ENCODE data around the gene FAM107A. TPM values are rescaled to one million over a fixed set of nuclear protein-coding genes. Genes with fewer than 3 reads are reported as not detected.
A peak's percentile ranks its signal among the peaks of the same experiment; 100 is the strongest.

FAM107A gene
- total and polyA plus RNA-seq, 2 of the 13 experiments (the other 11 are each of a cell fraction or from before 2014, with no cell fraction given), result not detected

GRCh38 chr3:58535531-58536500 is 41.4 kb downstream of the FAM107A start (continued):
- TF ChIP-seq MTERF4 (CRISPR knock-in tag; IDR thresholded peaks at IDR 0.05) (no peak), MTF1 (CRISPR knock-in tag; IDR thresholded peaks at IDR 0.05) (no peak), FOXO4 (CRISPR knock-in tag; conservative IDR thresholded peaks at IDR 0.05) (no peak), ISL2 (CRISPR knock-in tag; IDR thresholded peaks at IDR 0.05) (0 out of 2 replicates have a peak, but pooled peaks have one; percentile 30), ARID4A (CRISPR knock-in tag; IDR thresholded peaks at IDR 0.05; ENCODE audit: borderline replicate concordance) (peak; percentile 73; the same call in 1 of the 2 replicates), SMYD3 (CRISPR knock-in tag; IDR thresholded peaks at IDR 0.05) (no peak), ZNF251 (CRISPR knock-in tag; IDR thresholded peaks at IDR 0.05) (no peak), FIP1L1 (IDR thresholded peaks at IDR 0.05; ENCODE audit: borderline replicate concordance, insufficient read depth, low read depth, low read length) (no peak), CBX2 (IDR thresholded peaks at IDR 0.05; ENCODE audit: low read depth, low read length) (no peak), CBX2 (CRISPR knock-in tag; IDR thresholded peaks at IDR 0.05; ENCODE audit: low read depth) (no peak), ZNF703 (CRISPR knock-in tag; IDR thresholded peaks at IDR 0.05; ENCODE audit: borderline replicate concordance) (no peak), U2AF1 (optimal IDR thresholded peaks at IDR 0.05; ENCODE audit: low read depth, low read length) (no peak), ZBTB38 (CRISPR knock-in tag; IDR thresholded peaks at IDR 0.05) (no peak), ZSCAN20 (CRISPR knock-in tag; IDR thresholded peaks at IDR 0.05; ENCODE audit: borderline replicate concordance) (no peak), NFE2 (CRISPR knock-in tag; IDR thresholded peaks at IDR 0.05) (no peak), ZNF263 (CRISPR knock-in tag; IDR thresholded peaks at IDR 0.05) (peak; percentile 89), ZNF781 (CRISPR knock-in tag; IDR thresholded peaks at IDR 0.05; ENCODE audit: borderline replicate concordance, not compliant biosample characterization) (no peak), ZNF629 (CRISPR knock-in tag; conservative IDR thresholded peaks at IDR 0.05) (peak; percentile 91), BRF2 (CRISPR knock-in tag; IDR thresholded peaks at IDR 0.05) (0 out of 2 replicates have a peak, but pooled peaks have one; percentile 77)

All from HepG2 (cell line).